HPDE6-E6E7 (cell line): ENCODE results near the gene LBHD2.
"Not testable (repeated sequence)": the region's sequence is repeated elsewhere in the genome, so short reads cannot be mapped to it uniquely, and the experiment has no call there.

Source experiments
- DNase-seq: peaks from one replicate; pipeline ENCODE4 v3.0.0; 2011; ENCODE audit warnings: missing footprints; ENCODE audit errors: extremely low spot score

Gene LBHD2

DNA sequence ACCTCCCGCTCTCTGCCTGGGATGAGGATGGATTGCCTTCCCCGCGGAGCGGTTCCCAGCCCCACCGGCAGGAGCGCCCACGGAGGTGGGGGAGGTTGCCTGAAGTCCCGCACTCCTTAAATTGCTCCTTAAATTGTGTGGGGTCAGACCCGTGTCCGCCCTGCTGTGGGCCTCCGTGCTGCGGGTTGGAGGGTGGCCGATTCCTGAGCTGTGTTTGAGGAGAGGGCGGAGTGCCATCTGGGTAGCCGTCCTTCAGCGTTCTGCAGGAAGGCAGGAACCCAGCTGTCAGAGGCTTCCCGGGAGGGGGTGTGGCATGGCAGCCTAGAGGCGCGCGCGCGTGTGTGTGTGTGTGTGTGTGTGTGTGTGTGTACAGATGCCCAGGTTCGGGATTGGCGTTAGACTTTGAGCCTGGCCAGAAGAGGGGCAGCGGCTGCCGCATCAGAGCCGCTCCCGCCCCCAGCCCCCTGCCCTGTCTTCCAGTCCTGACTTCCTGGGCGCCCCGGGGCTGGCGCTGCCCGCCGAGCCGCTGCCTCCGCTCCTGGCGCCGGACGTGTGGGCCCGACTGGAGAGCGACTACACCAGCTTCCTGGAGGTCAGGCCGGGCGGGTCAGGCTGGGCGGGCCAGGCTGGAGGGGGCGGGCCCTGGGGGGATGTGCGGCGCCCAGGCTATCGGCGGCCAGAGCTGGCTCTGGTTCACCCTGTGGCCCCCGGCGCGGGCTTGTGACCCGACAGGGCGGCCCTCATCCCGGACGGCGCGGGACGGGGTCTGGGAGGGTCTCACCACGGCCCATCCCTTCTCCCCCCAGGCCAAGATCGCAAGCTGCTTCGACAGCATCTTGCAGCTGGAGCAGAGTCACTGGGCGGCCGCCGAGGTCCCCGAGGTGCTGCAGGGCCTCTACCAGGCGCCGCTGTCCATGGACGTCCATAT lies 19.7 kb downstream of the LBHD2 start:
- peak; percentile 58 for DNase-seq

DNA sequence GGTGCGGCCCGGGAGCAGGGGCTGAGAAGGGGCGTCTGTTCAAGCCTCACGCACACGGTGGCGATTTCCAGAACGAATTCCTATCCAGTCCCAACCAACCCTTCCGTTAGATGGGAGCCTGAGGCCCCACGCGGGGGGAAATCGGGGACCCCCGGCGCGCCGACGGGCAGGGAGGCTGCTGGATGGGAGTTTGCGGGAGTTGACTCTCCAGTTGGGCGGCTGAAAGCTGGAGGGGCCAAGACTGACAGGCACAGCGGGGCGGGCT lies 20.3 kb downstream of the LBHD2 start:
- no peak for DNase-seq

DNA sequence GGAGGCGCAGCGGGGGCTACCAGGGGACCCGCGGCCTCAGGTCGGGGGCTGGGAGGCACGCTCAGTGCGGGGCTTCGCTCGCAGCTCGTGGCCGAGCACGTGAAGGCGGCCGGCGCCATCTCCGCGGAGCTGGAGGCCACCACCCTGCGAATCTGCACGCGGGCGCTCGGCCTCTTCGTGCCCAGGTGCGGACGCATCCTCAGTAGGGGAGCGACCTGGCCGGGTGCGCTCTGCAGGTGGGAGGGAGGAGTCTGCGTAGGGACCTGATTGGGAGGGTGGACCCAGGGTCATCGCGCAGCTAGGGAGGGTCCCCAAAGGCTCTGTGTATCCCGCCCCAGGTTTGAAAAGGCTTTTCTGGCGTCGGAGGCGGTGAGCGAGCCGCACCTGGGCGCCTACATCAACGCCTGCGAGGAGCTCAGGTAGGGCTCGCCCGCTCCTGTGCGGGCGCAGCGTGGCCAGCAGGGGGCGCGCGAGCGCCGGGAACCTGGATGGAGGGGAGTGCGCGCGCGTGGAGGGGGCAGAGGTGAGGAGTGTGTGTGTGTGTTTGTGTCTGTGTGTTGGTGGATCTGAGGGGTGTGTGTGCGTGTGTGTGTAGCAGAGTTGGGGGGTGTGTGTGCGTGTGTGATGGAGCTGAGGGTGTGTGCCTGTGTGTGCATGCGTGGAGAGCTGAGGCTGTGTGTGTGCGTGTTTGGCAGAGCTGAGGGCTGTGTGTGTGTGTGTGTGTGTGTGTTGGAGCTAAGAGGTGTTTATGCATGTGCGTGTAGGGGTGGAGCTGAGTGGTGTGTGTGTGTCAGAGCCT lies 20.8 kb downstream of the LBHD2 start:
- peak; percentile 79 for DNase-seq

DNA sequence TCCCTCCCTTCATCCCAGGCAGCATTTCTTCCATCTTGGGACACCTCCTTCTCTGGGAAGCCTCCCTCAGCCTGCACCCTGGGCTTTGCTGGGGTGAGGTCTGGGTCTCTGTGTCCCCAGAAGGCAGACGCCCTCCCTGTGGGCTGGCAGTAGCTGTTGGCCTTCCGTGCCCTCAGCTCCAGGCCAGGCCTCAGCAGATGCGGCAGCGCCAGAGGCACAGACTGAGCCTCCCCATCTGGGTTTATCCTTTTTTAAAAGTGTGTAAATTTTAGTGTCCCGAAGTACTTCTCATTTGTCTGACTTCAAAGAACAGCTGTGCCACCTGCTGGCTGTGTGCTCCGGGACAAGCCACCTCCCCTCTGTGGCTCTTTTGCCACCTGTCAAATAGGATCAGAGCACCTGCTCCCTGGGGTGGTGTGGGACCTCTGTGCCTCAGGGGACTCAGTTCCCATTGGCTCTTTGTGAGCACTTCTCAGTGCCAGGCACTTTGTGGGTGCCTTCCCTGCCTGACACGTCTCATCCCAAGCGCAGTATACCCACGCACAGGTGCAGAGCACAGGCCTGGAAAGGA lies 21.7 kb downstream of the LBHD2 start:
- DNase-seq: no peak

DNA sequence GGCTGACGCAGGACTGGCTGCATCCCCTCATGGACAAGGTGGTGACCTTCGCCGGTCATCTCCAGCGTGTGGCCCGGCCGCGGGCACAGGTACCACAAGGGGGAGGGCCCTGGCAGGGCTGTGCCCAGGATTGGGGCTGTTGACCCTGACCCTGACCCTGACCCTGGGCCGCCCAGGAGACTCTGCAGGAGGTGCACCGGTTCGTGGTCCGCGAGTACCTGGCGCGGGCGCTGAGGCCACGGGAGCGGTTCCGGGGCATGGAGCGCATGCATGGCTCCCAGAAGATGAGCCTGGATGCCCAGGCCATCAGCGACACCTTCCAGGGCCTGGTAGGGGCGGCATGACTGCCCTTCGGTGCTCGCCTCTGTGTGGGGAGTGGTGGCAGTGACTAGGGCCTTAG lies 23.4 kb downstream of the LBHD2 start:
- DNase-seq: no peak

DNA sequence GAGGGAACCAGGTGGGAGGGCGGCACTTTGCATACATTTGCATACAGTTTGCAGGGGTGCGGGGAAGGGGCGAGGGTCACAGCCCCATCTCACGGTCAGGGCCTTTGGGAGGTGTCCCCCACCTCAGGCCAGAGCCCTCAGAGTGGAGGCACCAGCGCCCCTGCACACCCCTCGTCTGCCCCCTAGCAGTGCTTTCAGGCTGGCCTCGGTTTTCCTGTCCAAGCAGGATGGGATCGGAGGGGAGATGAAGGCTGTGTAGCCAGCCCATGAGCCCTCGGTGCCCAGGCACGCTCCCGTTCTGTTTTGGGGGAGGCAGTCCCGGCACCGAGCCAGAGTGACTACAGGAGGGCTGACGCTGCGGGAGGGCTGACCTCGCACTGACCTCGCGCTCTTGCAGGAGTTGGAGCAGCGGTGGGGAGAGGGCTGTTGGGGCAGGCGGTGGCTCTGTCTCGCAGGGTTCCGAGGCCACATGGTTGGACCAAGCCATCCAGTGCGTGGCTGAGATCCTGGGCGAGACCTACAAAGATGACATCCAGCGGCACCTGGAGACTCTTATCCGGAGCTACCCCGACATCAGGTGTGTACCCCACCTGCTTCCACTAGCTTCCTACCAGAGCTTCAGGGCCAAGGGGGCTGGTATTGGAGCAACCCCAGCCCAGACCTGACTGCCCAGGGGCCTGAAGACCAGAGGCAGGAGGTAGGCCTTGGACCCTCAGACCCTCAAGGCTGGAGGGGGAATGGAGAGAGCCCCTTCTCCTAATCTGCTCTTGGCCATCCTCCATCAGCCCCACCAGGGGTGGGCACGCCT lies 24.1 kb downstream of the LBHD2 start:
- no peak for DNase-seq

DNA sequence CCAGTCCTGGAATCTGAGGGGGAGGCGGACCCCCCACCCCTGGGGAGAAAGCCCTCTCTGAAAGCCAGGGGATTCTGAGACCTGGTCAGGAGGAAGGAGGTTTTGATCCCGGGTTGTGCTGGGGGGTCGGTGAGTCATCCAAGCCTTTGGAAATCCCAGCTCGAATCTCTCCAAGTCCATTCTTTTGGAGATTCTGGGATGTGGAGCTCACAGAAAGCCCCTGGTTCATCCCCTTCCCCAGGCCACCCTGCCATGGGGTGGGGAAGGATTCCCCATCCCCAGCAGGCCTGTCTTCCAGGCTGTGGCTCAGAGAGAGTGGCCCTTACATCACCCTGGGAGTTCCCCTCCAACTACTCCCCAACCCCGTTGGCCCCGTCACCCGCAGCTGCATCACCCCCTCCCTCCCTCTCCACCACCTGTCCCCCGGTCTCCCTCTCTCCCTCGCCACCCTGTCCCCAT lies 24.8 kb downstream of the LBHD2 start:
- DNase-seq: no peak

DNA sequence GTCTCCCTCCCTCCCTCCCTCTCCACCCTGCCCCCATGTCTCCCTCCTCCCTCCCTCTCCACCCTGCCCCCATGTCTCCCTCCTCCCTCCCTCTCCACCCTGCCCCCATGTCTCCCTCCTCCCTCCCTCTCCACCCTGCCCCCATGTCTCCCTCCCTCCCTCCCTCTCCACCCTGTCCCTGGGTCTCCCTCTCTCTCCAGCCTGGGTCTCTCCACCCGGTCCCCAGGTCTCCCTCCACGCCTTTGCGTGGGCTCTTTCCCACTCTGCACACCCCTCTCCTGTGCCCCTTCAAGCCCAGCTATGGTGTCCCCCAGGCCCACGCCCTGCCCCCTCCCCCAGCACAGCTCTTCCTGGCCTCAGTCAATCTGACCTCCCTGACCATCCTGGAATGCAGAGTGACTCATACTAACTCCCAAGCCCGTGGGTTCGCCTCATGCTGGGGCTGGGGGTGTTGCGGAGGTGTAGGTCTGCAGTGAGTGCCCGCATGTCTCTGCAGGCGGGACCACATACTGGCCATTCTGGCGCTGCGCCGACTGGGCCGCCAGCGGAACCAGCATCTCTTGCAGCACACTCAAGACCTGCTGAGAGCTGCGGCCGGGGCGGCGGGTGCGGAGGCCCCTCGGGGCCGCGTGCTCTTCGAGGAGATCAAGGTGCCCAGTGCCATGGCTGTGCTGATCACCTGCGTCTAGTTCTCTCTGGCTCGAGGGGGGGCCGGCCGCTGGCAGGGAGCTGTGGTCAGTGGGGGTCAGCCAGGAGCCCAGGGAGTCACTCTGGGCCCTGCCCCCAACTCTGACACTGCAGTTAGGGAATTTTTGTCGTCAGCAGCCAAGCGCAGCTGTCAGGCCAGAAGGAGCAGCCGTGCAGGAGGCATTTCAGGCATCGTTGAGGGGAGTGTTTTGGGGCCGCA lies 25.8 kb downstream of the LBHD2 start:
- no peak for DNase-seq

DNA sequence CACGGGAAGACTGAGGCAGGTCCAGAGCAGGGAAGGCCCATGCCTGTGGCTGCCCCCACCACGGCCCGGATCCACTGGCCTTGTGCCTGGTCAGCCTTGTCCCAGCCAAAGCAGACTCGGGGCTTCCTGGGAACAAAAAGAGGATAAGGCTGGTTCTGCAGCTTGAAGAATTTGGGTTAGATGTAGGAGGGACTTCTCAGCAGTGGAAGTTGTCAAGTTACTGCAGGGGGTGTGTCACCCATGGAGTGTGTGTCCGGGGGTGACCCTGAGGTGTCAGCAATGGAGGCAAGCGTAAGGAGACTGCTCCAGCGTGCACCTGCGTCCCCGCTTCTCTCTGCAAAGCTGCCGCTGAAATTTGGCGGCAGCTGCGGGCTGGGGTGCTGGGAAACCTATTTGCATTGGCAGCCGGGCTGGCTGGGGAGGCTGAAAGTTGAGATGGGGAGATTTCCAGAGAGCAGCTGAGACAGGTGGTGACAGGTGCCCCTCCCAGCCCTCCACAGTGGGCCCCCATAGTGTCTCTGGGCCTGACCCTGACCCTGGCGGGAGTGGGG lies 26.7 kb downstream of the LBHD2 start:
- DNase-seq: no peak

DNA sequence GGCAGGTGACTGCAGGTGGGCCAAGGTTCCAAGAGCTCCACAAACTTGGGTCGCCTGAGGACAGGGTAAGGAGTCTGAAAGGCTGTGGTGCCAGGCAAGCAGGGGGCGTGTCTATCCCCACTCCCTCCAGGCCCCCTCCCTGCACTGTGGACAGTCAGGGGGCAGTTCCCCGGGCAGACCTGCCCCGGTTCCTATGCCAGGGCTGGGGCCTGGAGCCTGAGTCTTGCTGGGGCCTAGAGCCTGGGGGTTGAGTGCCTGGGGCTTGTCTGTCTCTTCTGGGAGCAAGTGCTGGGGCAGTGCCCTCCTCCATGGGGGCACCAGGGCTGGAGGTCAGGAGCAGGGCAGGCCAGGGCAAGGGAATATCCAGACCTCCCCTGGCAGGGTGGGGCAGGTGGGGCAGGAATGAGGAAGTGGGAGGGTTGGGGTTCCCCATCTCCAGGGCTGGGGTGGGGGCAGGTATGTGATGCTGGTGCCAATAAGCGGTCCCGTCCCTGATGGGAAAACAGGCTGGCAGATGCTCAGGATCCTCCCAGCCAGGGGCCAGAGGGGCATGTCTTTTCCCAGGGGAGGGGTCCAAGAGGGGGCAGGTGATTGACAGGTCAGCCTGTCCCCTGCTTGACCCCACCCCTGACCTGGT lies 27.3 kb downstream of the LBHD2 start:
- DNase-seq: no peak

DNA sequence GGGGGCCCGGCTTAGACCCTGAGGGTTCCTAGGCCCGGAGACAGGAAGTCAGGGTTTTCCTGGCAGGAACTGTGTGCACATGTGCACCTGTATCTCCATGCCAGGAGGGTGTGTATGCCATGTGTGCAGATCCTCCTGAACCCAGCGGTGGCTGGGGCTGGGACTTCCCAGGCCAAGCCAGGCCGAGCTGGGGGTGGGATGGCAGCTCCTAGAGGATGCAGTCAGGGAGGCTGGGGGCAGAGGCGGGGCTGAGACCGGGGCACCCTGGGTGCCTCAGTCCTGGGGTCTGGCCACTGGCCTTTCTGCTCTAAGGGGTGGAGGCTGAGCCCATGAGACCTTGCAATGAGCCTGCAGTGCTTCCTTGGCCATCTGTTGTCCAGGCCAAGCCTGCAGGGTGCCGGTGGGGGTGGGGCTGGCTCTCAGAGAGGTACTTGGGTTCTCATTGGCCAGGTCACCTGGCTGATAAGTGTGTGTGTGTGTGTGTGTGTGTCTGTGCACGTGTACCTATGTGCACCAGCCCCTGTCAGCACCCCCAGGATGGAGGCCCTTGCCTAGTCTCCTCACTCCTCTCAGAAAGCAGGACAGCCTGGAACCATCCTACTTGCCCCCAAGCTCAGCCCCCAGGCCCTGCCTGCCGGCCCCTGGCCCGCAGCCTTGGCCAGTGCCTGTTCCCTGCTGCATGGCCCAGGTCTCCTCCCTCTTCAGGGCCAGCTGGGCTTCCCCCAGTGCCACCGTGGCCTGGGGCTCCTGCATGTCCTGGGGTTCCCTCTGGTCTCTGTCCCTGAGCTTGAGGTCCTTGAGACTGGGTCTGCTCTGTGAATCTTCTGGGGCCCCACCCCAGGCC lies 28.6 kb downstream of the LBHD2 start:
- DNase-seq: no peak

DNA sequence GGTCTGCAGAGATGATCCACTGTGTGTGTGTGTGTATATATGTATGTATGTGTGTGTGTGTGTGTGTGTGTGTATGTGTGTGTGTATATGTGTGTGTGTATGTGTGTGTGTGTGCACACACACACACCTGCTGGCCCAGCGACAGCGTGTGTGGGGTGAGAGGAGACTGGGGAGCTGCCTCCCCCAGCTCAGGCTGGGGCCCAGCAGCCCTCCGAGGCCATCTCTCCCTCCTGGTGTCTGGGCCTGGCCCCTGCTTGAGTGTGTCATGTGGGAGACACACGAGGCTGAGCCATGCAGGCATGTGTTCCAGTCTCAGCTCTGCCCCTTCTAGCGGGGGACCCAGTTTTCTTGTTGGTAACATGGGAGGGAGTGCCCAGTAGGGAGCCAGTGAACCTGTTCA lies 29.3 kb downstream of the LBHD2 start:
- no peak for DNase-seq

DNA sequence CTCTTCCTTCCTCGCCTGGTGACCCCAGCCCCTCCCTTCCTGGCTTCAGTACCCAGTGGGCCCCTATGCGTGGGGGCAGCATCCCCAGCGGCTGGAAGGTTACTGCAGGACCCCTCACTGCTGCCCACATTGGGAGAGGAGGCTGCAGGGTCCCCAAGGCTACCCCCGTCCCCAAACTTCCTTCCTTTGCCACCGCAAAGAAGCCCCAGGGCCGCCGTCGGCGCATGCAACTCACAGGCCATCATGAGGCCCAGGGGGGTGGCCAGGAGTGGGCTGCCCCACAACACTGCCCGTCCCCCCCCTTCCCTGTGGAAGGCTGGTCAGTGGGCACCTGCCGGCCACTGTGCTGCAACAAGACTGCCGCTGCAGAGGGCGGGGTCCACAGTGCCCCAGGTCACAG lies 29.8 kb downstream of the LBHD2 start:
- no peak for DNase-seq

DNA sequence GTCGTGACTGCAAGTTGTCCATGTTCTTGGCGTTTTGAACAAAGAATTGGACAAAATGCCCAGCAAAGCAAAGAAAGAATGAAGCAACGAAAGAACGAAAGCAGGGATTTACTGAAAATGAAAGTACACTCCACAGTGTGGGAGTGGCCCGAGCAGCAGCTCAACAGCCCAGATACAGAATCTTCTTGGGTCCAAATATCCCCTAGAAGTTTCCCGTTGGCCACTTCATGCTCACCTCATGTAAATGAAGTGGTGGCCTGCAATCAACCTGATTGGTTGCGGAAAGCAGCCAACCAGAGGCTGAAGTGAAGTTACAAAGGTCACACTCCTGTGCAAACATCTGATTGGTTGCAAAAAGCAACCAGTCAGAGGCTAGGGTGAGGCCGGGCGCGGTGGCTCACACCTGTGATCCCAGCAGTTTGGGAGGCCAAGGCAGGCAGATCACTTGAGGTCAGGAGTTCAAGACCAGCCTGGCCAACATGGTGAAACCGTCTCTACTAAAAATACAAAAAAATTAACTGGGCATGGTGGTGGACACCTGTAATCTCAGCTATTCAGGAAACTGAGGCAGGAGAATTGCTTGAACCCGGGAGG lies 31.2 kb downstream of the LBHD2 start:
- not testable (repeated sequence) for DNase-seq

DNA sequence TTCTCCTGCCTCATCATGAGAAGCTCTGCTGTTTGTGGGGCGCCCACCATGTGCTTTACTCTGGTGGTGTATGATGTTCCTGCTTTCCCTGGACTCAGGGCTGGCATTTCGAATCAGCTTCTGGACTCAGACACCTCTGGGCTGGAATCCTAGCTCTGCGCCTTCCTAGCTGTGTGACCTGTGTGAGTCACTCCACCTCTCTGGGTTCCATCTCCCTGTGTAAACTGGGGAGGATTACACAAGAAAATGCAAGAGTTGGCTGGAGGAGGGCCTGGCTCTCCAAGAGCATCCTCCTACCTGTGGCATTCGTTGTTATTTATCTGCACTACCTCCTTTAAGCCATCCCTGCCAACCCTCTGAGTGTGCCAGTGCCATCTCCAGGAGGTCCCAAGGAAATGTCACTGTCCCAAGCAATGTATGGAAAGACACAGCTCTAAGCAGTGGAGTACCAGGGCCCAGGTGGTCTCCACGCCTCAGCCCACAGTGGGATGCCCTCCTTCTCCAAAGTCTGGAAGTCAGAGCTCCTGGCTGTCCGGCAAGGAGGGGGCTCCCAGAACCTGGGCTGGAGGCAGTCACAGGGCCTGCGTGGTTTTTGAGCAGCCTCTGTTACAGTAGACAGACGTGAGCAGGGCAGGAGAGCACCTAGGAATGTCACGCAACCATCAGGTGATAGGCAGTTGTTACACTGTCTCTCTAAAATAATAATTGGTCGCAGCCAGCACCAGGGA lies 32.0 kb downstream of the LBHD2 start:
- no peak for DNase-seq

DNA sequence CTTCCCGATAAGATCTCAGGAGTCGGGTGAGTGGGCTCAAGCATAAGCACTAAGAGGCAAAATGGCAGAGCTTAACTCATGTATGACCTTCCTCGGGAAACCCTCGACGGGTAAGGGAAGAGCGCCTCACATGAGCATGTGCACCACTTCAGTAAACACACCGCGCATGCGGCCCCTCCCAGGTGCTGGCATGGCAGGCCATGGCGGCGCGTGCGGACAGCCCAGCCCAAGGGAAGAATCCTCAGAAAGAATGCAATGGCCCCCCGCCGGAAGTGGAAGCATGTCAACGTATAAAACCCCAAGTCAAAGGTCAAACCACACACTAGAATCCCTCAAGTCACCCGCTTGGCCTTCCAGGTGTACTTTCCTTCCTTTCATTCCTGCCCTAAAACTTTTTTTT lies 32.6 kb downstream of the LBHD2 start:
- no peak for DNase-seq

DNA sequence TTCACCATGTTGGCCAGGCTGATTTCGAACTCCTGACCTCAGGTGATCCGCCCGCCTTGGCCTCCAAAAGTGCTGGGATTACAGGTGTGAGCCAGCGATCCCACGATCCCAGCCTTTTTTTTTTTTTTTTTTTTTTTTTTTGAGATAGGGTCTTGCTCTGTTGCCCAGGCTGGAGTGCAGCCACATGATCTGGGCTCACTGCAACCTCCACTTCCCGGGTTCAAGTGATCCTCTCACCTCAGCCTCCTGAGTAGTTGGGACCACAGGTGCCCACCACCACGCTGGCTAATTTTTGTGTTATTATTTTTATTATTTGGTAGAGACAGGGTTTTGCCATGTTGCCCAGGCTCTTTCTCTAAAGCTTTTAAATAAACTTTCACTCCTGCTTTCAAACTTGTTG lies 33.5 kb downstream of the LBHD2 start:
- DNase-seq: not testable (repeated sequence)
